Calu3 (cell line): Measurements from ENCODE around the gene PDE6A. TPM values are rescaled to one million over a fixed set of nuclear protein-coding genes. Genes with fewer than 3 reads are reported as not detected.

Experiments
- BruUV-seq: library from RNA; stranded (reverse); fragments of 400-500 nt; replicated peaks from 2 replicates; lab custom pipeline; 2021; lab: Mats Ljungman, UMichigan
- CTCF ChIA-PET: fragments of 300-600 bp; sonication (Branson Sonifier 250); formaldehyde crosslinking; loops from one replicate; lab custom pipeline; 2022; ENCODE audit warnings: antibody characterized with exemption; lab: Charles Lee
- DNase-seq: peaks from one replicate; pipeline ENCODE4 v3.0.0; 2022
- H3K27ac Mint-ChIP-seq: one replicate; pipeline ENCODE4 v1.8.0; 2022; ENCODE audit warnings: mixed read lengths; ENCODE audit not compliant: unreplicated experiment
- H3K27me3 Mint-ChIP-seq: one replicate; pipeline ENCODE4 v1.8.0; 2022; ENCODE audit warnings: mixed read lengths; ENCODE audit not compliant: unreplicated experiment
- H3K36me3 Mint-ChIP-seq: one replicate; pipeline ENCODE4 v1.8.0; 2022; ENCODE audit warnings: mild to moderate bottlenecking, moderate library complexity, mixed read lengths; ENCODE audit not compliant: insufficient read depth, unreplicated experiment
- H3K4me1 Mint-ChIP-seq: one replicate; pipeline ENCODE4 v1.8.0; 2022; ENCODE audit warnings: mild to moderate bottlenecking, low read depth, mixed read lengths; ENCODE audit not compliant: unreplicated experiment
- H3K4me3 Mint-ChIP-seq: one replicate; pipeline ENCODE4 v1.8.0; 2022; ENCODE audit warnings: mild to moderate bottlenecking, low read depth, moderate library complexity, mixed read lengths; ENCODE audit not compliant: unreplicated experiment
- H3K9me3 Mint-ChIP-seq: one replicate; pipeline ENCODE4 v1.8.0; 2022; ENCODE audit warnings: low read depth, mixed read lengths; ENCODE audit not compliant: unreplicated experiment
- CTCF ChIP-seq: fragments of 200-600 bp; IDR thresholded peaks from one replicate; pipeline ENCODE4 v1.8.0; 2022; ENCODE audit warnings: antibody characterized with exemption; ENCODE audit not compliant: unreplicated experiment
- intact Hi-C: fragments of 100-400 bp; cut with micrococcal nuclease; formaldehyde crosslinking; loops from one replicate; pipeline ENCODE4 v1.10.0; 2022; ENCODE audit not compliant: unreplicated experiment
- total RNA-seq: library from RNA; stranded (reverse); gene quantifications from 2 replicates; pipeline ENCODE4 v1.2.3, GENCODE V29; 2022

Gene PDE6A
- total RNA-seq, 1 experiment from 2014 or later = not detected

GRCh38 chr5:149931992-149932436, 12.6 kb downstream of the PDE6A start:
- no peaks in the 10 kb centered on the region for H3K9me3 Mint-ChIP-seq
- CTCF ChIA-PET = no interaction called here
- H3K27ac Mint-ChIP-seq = no peak overlapping the region
- no peak overlapping the region for H3K4me3 Mint-ChIP-seq
- H3K4me1 Mint-ChIP-seq = peaks cover 31% of the 10 kb centered on the region
- no peaks in the 10 kb centered on the region for H3K27me3 Mint-ChIP-seq
- no TSS peak for BruUV-seq
- H3K36me3 Mint-ChIP-seq = no peaks in the 10 kb centered on the region
- TF ChIP-seq CTCF = no peak
- intact Hi-C loops = no loop called here
- no peak for DNase-seq

GRCh38 chr5:149930749-149931574, 13.6 kb downstream of the PDE6A start:
- H3K4me3 Mint-ChIP-seq = no peak overlapping the region
- TF ChIP-seq CTCF = no peak
- H3K36me3 Mint-ChIP-seq = no peaks in the 10 kb centered on the region
- DNase-seq = no peak
- no TSS peak for BruUV-seq
- CTCF ChIA-PET = interaction anchor here (0.5 kb wide), 1 partner anchor 58 kb away, joined by 3 read pairs; no protein-coding TSS in a partner anchor
- H3K9me3 Mint-ChIP-seq = no peaks in the 10 kb centered on the region
- no peak overlapping the region for H3K27ac Mint-ChIP-seq
- H3K27me3 Mint-ChIP-seq = no peaks in the 10 kb centered on the region
- intact Hi-C loops = no loop called here
- peaks cover 20% of the 10 kb centered on the region for H3K4me1 Mint-ChIP-seq

GRCh38 chr5:149930043-149930748, 14.4 kb downstream of the PDE6A start:
- BruUV-seq = no TSS peak
- Mint-ChIP-seq H3K27me3 (no peaks in the 10 kb centered on the region), H3K4me3 (no peak overlapping the region), H3K36me3 (no peaks in the 10 kb centered on the region), H3K4me1 (peaks cover 14% of the 10 kb centered on the region), H3K27ac (no peak overlapping the region), H3K9me3 (no peaks in the 10 kb centered on the region)
- CTCF ChIA-PET = no interaction called here
- no peak for DNase-seq
- TF ChIP-seq CTCF = no peak
- intact Hi-C loops = no loop called here

GRCh38 chr5:149924486-149924885, 20.1 kb downstream of the PDE6A start:
- TF ChIP-seq CTCF = no peak
- Mint-ChIP-seq H3K27ac (no peak overlapping the region), H3K4me3 (no peak overlapping the region), H3K4me1 (peaks cover 5% of the 10 kb centered on the region), H3K36me3 (no peaks in the 10 kb centered on the region), H3K27me3 (no peaks in the 10 kb centered on the region), H3K9me3 (no peaks in the 10 kb centered on the region)
- intact Hi-C loops = no loop called here
- DNase-seq = no peak
- CTCF ChIA-PET = no interaction called here
- no TSS peak for BruUV-seq
